Measurements from ENCODE around the gene SLC27A2.

Gene SLC27A2

DNA sequence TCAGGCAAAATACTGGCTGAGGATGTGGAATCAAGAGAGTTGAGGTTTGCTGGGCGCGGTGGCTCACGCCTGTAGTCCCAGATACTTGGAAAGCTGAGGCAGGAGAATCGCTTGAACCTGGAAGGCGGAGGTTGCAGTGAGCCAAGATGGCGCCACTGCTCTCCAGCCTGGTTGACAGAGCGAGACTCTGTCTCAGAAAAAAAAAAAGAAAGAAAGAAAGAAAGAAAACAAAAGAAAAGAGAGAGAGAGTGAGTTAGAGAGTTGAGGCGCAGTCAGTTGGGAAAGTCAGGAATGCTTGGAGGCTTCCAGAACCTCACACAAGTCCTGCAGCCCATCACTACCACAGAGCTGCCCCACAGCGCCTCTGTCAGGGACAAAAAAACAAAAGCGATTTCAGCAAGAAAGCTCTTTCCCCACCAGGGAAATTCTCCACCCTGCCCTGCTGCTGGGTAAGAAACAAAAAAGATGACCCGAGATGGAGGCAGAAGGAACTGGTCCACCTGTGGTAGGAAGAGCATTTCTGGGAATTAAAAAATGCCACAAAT is 69.7 kb downstream of the SLC27A2 start:
- ATAC-seq (ENCODE audit: low read depth) (no peak), DNase-seq (ENCODE audit: low spot score) (no peak)
- Histone ChIP-seq H3K27me3 (ENCODE audit: insufficient read depth, poor library complexity, severe bottlenecking) (no peaks in the 10 kb centered on the region), H3K27ac (ENCODE audit: poor library complexity, severe bottlenecking) (no peak overlapping the region), H3K4me3 (ENCODE audit: severe bottlenecking) (no peak overlapping the region), H3K4me1 (ENCODE audit: insufficient read depth, poor library complexity, severe bottlenecking) (peaks cover 8% of the 10 kb centered on the region), H3K9me3 (ENCODE audit: severe bottlenecking) (no peaks in the 10 kb centered on the region), H3K36me3 (ENCODE audit: low read depth) (no peaks in the 10 kb centered on the region)
- TF ChIP-seq, protein P1, sequence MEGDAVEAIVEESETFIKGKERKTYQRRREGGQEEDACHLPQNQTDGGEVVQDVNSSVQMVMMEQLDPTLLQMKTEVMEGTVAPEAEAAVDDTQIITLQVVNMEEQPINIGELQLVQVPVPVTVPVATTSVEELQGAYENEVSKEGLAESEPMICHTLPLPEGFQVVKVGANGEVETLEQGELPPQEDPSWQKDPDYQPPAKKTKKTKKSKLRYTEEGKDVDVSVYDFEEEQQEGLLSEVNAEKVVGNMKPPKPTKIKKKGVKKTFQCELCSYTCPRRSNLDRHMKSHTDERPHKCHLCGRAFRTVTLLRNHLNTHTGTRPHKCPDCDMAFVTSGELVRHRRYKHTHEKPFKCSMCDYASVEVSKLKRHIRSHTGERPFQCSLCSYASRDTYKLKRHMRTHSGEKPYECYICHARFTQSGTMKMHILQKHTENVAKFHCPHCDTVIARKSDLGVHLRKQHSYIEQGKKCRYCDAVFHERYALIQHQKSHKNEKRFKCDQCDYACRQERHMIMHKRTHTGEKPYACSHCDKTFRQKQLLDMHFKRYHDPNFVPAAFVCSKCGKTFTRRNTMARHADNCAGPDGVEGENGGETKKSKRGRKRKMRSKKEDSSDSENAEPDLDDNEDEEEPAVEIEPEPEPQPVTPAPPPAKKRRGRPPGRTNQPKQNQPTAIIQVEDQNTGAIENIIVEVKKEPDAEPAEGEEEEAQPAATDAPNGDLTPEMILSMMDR (IDR thresholded peaks at IDR 0.05; ENCODE audit: poor library complexity, severe bottlenecking): no peak

DNA sequence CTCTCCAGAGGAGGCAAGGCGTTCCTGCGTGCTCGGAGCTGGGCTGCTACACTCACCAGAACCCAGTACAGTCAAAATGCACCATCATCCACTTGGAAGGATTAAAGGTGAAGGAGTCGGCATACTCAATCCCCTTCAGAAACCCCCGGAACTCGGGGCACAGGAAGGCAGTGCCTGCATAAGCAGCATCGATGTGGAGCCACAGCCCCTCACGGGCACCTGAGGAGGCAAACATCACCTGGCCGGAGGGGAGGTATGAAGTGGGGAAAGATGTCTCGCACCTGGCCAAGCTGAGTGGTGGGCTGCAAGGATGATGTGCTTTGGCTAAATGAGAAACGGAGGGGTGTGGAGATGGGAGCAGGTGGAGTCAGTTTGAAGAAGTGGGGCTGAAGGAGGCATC is 70.6 kb downstream of the SLC27A2 start:
- ATAC-seq (ENCODE audit: low read depth) (no peak), DNase-seq (ENCODE audit: low spot score) (no peak)
- H3K9me3 ChIP-seq (ENCODE audit: severe bottlenecking): no peaks in the 10 kb centered on the region
- no peak overlapping the region for H3K27ac ChIP-seq (ENCODE audit: poor library complexity, severe bottlenecking)
- no peaks in the 10 kb centered on the region for H3K27me3 ChIP-seq (ENCODE audit: insufficient read depth, poor library complexity, severe bottlenecking)
- H3K4me1 ChIP-seq (ENCODE audit: insufficient read depth, poor library complexity, severe bottlenecking): peaks cover 16% of the 10 kb centered on the region
- no peak overlapping the region for H3K4me3 ChIP-seq (ENCODE audit: severe bottlenecking)
- TF ChIP-seq, protein P1 (IDR thresholded peaks at IDR 0.05; ENCODE audit: poor library complexity, severe bottlenecking): no peak
- no peaks in the 10 kb centered on the region for H3K36me3 ChIP-seq (ENCODE audit: low read depth)

DNA sequence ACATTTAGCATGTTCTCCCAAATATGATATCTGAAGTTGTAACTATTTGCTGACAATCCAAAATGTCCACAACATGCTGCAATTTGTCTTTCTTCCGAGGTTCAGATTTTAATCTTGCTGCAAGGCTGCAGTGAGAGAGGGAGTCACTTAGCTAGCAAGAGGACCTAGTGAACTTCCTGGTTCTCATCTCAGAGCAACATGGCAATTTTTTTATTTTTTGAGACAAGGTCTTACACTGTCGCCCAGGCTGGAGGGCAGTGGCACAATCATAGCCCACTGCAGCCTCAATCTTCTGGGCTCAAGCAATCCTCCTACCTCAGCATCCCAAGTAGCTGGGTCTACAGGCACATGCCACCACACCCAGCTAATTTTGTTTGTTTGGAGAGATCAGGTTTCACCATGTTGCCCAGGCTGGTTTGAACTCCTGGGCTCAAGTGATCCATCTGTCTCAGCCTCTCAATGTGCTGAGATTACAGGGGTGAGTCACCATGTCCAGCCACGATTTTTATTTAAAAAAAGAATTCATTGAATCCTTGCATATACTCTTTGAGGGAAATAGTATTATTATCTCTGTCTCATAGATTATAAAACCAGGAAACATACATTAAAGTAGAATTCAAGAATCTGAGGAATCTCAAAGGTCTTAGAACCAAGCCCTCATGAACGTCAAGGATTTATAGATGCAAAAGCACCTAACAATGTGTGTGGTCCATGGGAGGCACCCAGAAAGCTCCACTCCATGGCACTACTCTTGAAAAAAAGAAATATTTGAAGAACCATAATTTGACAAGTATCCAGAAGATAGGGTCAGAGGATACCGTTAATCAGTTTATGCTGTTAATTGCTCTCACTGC is 74.4 kb downstream of the SLC27A2 start:
- DNase-seq (ENCODE audit: low spot score): no peak
- H3K36me3 ChIP-seq (ENCODE audit: low read depth): no peaks in the 10 kb centered on the region
- H3K4me3 ChIP-seq (ENCODE audit: severe bottlenecking): no peak overlapping the region
- TF ChIP-seq, protein P1 (IDR thresholded peaks at IDR 0.05; ENCODE audit: poor library complexity, severe bottlenecking): no peak
- no peaks in the 10 kb centered on the region for H3K27me3 ChIP-seq (ENCODE audit: insufficient read depth, poor library complexity, severe bottlenecking)
- no peaks in the 10 kb centered on the region for H3K9me3 ChIP-seq (ENCODE audit: severe bottlenecking)
- H3K4me1 ChIP-seq (ENCODE audit: insufficient read depth, poor library complexity, severe bottlenecking): peaks cover 21% of the 10 kb centered on the region
- ATAC-seq (ENCODE audit: low read depth): peak; percentile 85
- peak overlapping the region; percentile 18 for H3K27ac ChIP-seq (ENCODE audit: poor library complexity, severe bottlenecking)

DNA sequence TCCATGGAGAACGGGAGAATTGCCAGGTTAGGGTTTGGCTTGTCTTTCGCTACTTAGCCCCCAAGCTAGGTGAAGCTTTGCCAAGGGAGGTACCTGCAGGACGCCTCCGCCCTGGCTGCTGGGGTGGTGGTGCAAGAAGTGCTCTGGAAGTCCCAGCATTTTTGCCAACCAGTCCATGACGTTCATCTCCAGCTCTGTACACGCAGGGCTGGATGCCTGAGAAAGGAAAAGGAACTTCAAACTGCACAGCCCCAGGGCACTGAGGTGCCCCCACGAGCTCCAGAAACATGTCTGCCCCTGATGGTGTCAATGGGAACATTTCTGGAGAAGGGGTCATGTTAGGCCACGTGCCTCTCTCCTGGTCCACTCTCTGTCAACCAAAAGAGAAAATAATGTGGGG is 75.3 kb downstream of the SLC27A2 start:
- no peak for ATAC-seq (ENCODE audit: low read depth)
- no peak overlapping the region for H3K4me3 ChIP-seq (ENCODE audit: severe bottlenecking)
- TF ChIP-seq, protein P1 (IDR thresholded peaks at IDR 0.05; ENCODE audit: poor library complexity, severe bottlenecking): no peak

DNA sequence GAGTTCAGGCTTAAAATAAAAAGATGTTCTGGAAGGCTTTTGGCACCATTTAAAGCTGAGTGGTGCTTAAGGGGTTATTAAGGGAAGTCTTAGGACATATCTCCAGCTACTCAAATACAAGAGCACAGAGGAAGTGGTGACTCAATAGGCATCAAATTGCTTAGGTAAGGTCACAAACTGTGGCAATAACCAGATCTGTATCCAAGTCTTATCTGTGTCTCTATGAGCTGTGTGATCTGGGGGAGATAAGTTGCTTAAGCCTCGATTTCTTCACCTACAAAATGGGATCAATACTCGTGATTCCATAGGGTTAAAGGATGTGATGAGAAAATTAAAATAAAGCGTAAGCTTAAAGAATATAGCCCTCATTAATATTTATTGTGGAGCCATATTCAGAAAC is 75.9 kb downstream of the SLC27A2 start:
- TF ChIP-seq, protein P1 (IDR thresholded peaks at IDR 0.05; ENCODE audit: poor library complexity, severe bottlenecking): no peak
- Histone ChIP-seq H3K36me3 (ENCODE audit: low read depth) (no peaks in the 10 kb centered on the region), H3K9me3 (ENCODE audit: severe bottlenecking) (no peaks in the 10 kb centered on the region), H3K4me1 (ENCODE audit: insufficient read depth, poor library complexity, severe bottlenecking) (peaks cover 21% of the 10 kb centered on the region), H3K4me3 (ENCODE audit: severe bottlenecking) (no peak overlapping the region), H3K27me3 (ENCODE audit: insufficient read depth, poor library complexity, severe bottlenecking) (no peaks in the 10 kb centered on the region), H3K27ac (ENCODE audit: poor library complexity, severe bottlenecking) (peak overlapping the region; percentile 18)
- ATAC-seq (ENCODE audit: low read depth) (peak; percentile 90), DNase-seq (ENCODE audit: low spot score) (no peak)

More for the DNA sequence above, 75.3 kb downstream of the SLC27A2 start:
- H3K27me3 ChIP-seq (ENCODE audit: insufficient read depth, poor library complexity, severe bottlenecking): no peaks in the 10 kb centered on the region
- no peaks in the 10 kb centered on the region for H3K36me3 ChIP-seq (ENCODE audit: low read depth)
- H3K4me1 ChIP-seq (ENCODE audit: insufficient read depth, poor library complexity, severe bottlenecking): peaks cover 21% of the 10 kb centered on the region
- peak overlapping the region; percentile 18 for H3K27ac ChIP-seq (ENCODE audit: poor library complexity, severe bottlenecking)
- no peak for DNase-seq (ENCODE audit: low spot score)
- H3K9me3 ChIP-seq (ENCODE audit: severe bottlenecking): no peaks in the 10 kb centered on the region

Data from RWPE2 (cell line).